HG03039 (cell line): ENCODE results near the gene A2ML1.
"Not testable (repeated sequence)": the region's sequence is repeated elsewhere in the genome, so short reads cannot be mapped to it uniquely, and the experiment has no call there.

Experiments used
- ATAC-seq: cut with Tn5 transposase; IDR thresholded peaks from one replicate; pipeline ENCODE4 v1.9.1; 2021; ENCODE audit warnings: mild to moderate bottlenecking, moderate library complexity; ENCODE audit not compliant: unreplicated experiment

The A2ML1 gene

GRCh38 chr12:8822298-8822697, at the start of gene A2ML1:
A2ML1 (plus strand) TSS chr12:8822621; CDS start chr12:8822652, 31 bp downstream.
- ATAC-seq, result no peak

GRCh38 chr12:8773461-8773860, 49.0 kb upstream of the A2ML1 start:
- no peak for ATAC-seq

- ATAC-seq, result no peak
Observed at GRCh38 chr12:8779281-8779680, 43.1 kb upstream of the A2ML1 start.

- no peak for ATAC-seq
Observed at GRCh38 chr12:8779862-8780261, 42.6 kb upstream of the A2ML1 start.

GRCh38 chr12:8780389-8780788, 42.0 kb upstream of the A2ML1 start:
- ATAC-seq, result no peak

GRCh38 chr12:8781381-8782127, 40.9 kb upstream of the A2ML1 start:
- ATAC-seq, result no peak

GRCh38 chr12:8784290-8784888, 38.0 kb upstream of the A2ML1 start:
- no peak for ATAC-seq

GRCh38 chr12:8785499-8785898, 36.9 kb upstream of the A2ML1 start:
- ATAC-seq, result no peak

GRCh38 chr12:8787206-8787605, 35.2 kb upstream of the A2ML1 start:
- ATAC-seq, result not testable (repeated sequence)

GRCh38 chr12:8788706-8789105, 33.7 kb upstream of the A2ML1 start:
- ATAC-seq, result not testable (repeated sequence)

GRCh38 chr12:8789341-8790013, 32.9 kb upstream of the A2ML1 start:
- ATAC-seq, result not testable (repeated sequence)

GRCh38 chr12:8793226-8793625, 29.2 kb upstream of the A2ML1 start:
- ATAC-seq, result not testable (repeated sequence)

GRCh38 chr12:8794611-8795010, 27.8 kb upstream of the A2ML1 start:
- ATAC-seq, result not testable (repeated sequence)

GRCh38 chr12:8796831-8797626, 25.4 kb upstream of the A2ML1 start:
- no peak for ATAC-seq

- ATAC-seq, result not testable (repeated sequence)
Observed at GRCh38 chr12:8801213-8801612, 21.2 kb upstream of the A2ML1 start.

GRCh38 chr12:8804833-8805232, 17.6 kb upstream of the A2ML1 start:
- ATAC-seq, result not testable (repeated sequence)

- not testable (repeated sequence) for ATAC-seq
Observed at GRCh38 chr12:8805487-8805886, 16.9 kb upstream of the A2ML1 start.

GRCh38 chr12:8807084-8807483, 15.3 kb upstream of the A2ML1 start:
- not testable (repeated sequence) for ATAC-seq

- not testable (repeated sequence) for ATAC-seq
Observed at GRCh38 chr12:8810112-8810511, 12.3 kb upstream of the A2ML1 start.

GRCh38 chr12:8813572-8814357, 8.7 kb upstream of the A2ML1 start:
- ATAC-seq, result no peak
